ENCODE data around the gene KIF5A. TPM values are rescaled to one million over a fixed set of nuclear protein-coding genes. Genes with fewer than 3 reads are reported as not detected.
"Not testable (repeated sequence)": the region's sequence is repeated elsewhere in the genome, so short reads cannot be mapped to it uniquely, and the experiment has no call there.

Gene KIF5A
- total RNA-seq, 4 donors from 2014 or later = 0.08 to 1.2 (median 0.23) TPM

GRCh38 chr12:57515934-57516541 lies 33.8 kb upstream of the KIF5A start:
- WGBS, 2 donors = 82 to 83% methylated on average over 11 of the region's 11 CpGs
- DNase-seq (ENCODE audit: low spot score in 2 of 2) = no peak
- TF ChIP-seq POLR2A (IDR thresholded peaks at IDR 0.05) = no peak
- TF ChIP-seq, protein P1, sequence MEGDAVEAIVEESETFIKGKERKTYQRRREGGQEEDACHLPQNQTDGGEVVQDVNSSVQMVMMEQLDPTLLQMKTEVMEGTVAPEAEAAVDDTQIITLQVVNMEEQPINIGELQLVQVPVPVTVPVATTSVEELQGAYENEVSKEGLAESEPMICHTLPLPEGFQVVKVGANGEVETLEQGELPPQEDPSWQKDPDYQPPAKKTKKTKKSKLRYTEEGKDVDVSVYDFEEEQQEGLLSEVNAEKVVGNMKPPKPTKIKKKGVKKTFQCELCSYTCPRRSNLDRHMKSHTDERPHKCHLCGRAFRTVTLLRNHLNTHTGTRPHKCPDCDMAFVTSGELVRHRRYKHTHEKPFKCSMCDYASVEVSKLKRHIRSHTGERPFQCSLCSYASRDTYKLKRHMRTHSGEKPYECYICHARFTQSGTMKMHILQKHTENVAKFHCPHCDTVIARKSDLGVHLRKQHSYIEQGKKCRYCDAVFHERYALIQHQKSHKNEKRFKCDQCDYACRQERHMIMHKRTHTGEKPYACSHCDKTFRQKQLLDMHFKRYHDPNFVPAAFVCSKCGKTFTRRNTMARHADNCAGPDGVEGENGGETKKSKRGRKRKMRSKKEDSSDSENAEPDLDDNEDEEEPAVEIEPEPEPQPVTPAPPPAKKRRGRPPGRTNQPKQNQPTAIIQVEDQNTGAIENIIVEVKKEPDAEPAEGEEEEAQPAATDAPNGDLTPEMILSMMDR (IDR thresholded peaks at IDR 0.05) = no peak
- H3K4me3 ChIP-seq (ENCODE audit: low read depth, poor library complexity, severe bottlenecking) = no peak overlapping the region
- intact Hi-C loops (cut with DNase I; ENCODE audit: low total_unique reads) = loop anchor here (5.0 kb wide), 1 partner anchor 1489 kb away; no protein-coding TSS in a partner anchor

DNA sequence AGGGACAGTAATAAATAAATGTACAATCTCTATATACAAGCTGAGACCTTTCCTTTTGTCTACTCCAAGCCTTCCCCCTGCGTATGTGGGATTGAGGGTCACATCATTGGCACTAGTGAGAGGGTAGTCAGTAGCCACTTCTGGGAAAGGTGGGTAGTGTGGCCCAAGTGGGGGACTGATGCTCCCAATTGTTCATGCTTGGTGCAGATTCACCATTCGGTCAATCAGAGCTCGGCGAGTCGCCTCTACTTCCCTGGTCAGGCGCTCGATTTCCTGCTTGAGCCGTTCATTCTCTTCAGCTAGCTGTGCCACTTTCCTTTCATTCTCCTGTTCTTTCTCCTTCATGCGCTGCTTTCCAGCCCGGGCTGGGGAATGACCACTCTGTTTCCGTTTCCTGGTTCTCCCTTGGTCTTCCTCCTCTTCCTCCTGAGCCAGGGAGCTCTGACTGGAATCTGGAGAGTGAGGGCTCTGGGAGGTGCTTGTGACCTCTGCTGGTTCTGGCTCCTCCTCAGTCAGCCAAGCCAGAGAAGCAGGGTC lies 33.2 kb upstream of the KIF5A start:
- no peak for TF ChIP-seq POLR2A (IDR thresholded peaks at IDR 0.05)
- TF ChIP-seq, protein P1 (IDR thresholded peaks at IDR 0.05) = no peak

GRCh38 chr12:57517187-57517586 lies 32.7 kb upstream of the KIF5A start:
- H3K4me3 ChIP-seq (ENCODE audit: low read depth, poor library complexity, severe bottlenecking) = no peak overlapping the region
- peak in 1 of 2 donors; percentile 49 for DNase-seq (ENCODE audit: low spot score in 2 of 2)
- WGBS, 2 donors = 0 to 21% methylated on average over 1 of the region's 1 CpG
- intact Hi-C loops (cut with DNase I; ENCODE audit: low total_unique reads) = loop anchor here (5.0 kb wide), 1 partner anchor 1490 kb away; no protein-coding TSS in a partner anchor
- TF ChIP-seq POLR2A (IDR thresholded peaks at IDR 0.05) = no peak
- TF ChIP-seq, protein P1 (IDR thresholded peaks at IDR 0.05) = no peak

More for the DNA sequence above, 33.2 kb upstream of the KIF5A start:
- no peak overlapping the region for H3K4me3 ChIP-seq (ENCODE audit: low read depth, poor library complexity, severe bottlenecking)
- no peak for DNase-seq (ENCODE audit: low spot score in 2 of 2)
- 87 to 88% methylated on average over 11 of the region's 11 CpGs for WGBS, 2 donors
- intact Hi-C loops (cut with DNase I; ENCODE audit: low total_unique reads) = loop anchor here (5.0 kb wide), 1 partner anchor 1489 kb away; no protein-coding TSS in a partner anchor

DNA sequence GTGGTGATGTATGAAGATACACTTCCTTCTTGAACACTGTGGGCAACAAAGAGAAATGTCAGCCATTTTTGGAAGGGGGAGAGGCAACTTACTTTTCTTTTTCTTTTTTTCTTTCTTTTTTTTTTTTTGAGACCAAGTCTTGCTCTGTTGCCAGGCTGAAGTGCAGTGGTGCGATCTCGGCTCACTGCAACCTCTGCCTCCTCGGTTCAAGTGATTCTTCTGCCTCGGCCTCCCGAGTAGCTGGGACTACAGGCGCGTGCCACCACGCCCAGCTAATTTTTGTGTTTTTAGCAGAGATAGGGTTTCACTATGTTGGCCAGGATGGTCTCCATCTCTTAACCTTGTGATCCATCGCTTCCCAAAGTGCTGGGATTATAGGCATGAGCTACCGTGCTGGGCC lies 32.1 kb upstream of the KIF5A start:
- not testable (repeated sequence) for H3K4me3 ChIP-seq (ENCODE audit: low read depth, poor library complexity, severe bottlenecking); DNase-seq (ENCODE audit: low spot score in 2 of 2)
- WGBS, 2 donors = 78 to 81% methylated on average over 10 of the region's 10 CpGs
- intact Hi-C loops (cut with DNase I; ENCODE audit: low total_unique reads) = loop anchor here (5.0 kb wide), 1 partner anchor 1490 kb away; no protein-coding TSS in a partner anchor

GRCh38 chr12:57518176-57518919 lies 31.5 kb upstream of the KIF5A start:
- intact Hi-C loops (cut with DNase I; ENCODE audit: low total_unique reads) = loop anchor here (5.0 kb wide), 1 partner anchor 1491 kb away; no protein-coding TSS in a partner anchor
- DNase-seq (ENCODE audit: low spot score in 2 of 2) = no peak
- WGBS, 2 donors = 59 to 60% methylated on average over 8 of the region's 8 CpGs
- H3K4me3 ChIP-seq (ENCODE audit: low read depth, poor library complexity, severe bottlenecking) = no peak overlapping the region
- TF ChIP-seq, protein P1 (IDR thresholded peaks at IDR 0.05) = no peak
- no peak for TF ChIP-seq POLR2A (IDR thresholded peaks at IDR 0.05)

All from lower leg skin (tissue), 4 donors.